Pancreas (tissue), 10 donors: ENCODE data around the gene PPP1R3F. TPM values are rescaled to one million over a fixed set of nuclear protein-coding genes. Genes with fewer than 3 reads are reported as not detected.
A peak's percentile ranks its signal among the peaks of the same experiment; 100 is the strongest.
"Not testable (repeated sequence)": the region's sequence is repeated elsewhere in the genome, so short reads cannot be mapped to it uniquely, and the experiment has no call there.

Experiments used
- ATAC-seq, 4 donors: fragments of 200-7000 bp; cut with Tn5 transposase; one replicate each; pipeline versions ENCODE4 v1.8.0 to v1.9.1; 2020; ENCODE audit warnings: mild to moderate bottlenecking in 4 of 4, moderate library complexity in 4 of 4
- DNase-seq, 6 donors: peaks; one replicate each; pipeline ENCODE4 v3.0.0-alpha.2; 2020
- FAIRE-seq: peaks from 2 replicates; lab custom pipeline; 2012; peaks lifted over from hg19 to GRCh38; lab: Jason Lieb, UNC
- H3K27ac ChIP-seq, 4 donors: fragments of 200-600 bp; sonication (generic); 1 replicate in 3 of 4; 2 replicates in 1 of 4; pipeline versions ENCODE4 v1.5.0 to v1.8.0; 2020
- H3K27me3 ChIP-seq, 4 donors: fragments of 200-600 bp; one replicate each; pipeline ENCODE4 v1.8.0; 2021
- H3K36me3 ChIP-seq, 3 donors: fragments of 200-600 bp; sonication (generic) in 1 of 3; one replicate each; pipeline versions ENCODE4 v1.5.0 to v1.8.0; 2020 to 2021
- H3K4me1 ChIP-seq, 3 donors: fragments of 200-600 bp; one replicate each; pipeline ENCODE4 v1.8.0; 2021
- H3K4me3 ChIP-seq, 4 donors: fragments of 200-600 bp; sonication (generic) in 2 of 4; one replicate each; pipeline versions ENCODE4 v1.5.0 to v1.8.0; 2020 to 2021
- H3K9me3 ChIP-seq, 4 donors: fragments of 200-600 bp; one replicate each; pipeline ENCODE4 v1.8.0; 2021
- CTCF ChIP-seq, 4 donors: fragments of 200-600 bp; sonication (generic) in 3 of 4; IDR thresholded peaks; one replicate each; pipeline versions ENCODE4 v1.5.0 to v1.8.0; 2021; ENCODE audit warnings: antibody characterized with exemption in 4 of 4
- WGBS, 2 donors: extraction: QIAGEN DNeasy Blood & Tissue Kit; methylation state at CpG; one replicate each; pipeline ENCODE4 v1.1.7; 2013; 5-methylcytosine and 5-hydroxymethylcytosine counted together
- intact Hi-C, 3 donors: fragments of 100-400 bp; cut with DNase I; formaldehyde crosslinking; loops; one replicate each; pipeline versions ENCODE4 v1.11.1 to v1.14.2; 2022
- polyA plus RNA-seq, 2 donors: library from polyadenylated mRNA; stranded (reverse); fragments of 200-250 nt; gene quantifications; one replicate each; pipeline ENCODE4 v1.2.3, GENCODE V29; 2013
- total RNA-seq, 6 donors: library from RNA; stranded (reverse); fragmentation: NEBNext Ultra II Directional in 4 of 6; extraction: Animal tissue kit (Norgen Biotek cat#: 25700) in 4 of 6; gene quantifications; one replicate each; pipeline versions ENCODE4 v1.2.1 to v1.2.4, GENCODE V29; 2021 to 2023
- donor health status: healthy with polysubstance abuse.
- donor health status: DM: no; HTN: no; CAD: no; lungs with moderate emphysema.
- donor health status: DM: no; HTN: no; CAD: no.
- donor health status: control.
- donor health status: control.
- donor health status: Bipolar disorder and iron deficiency.
- donor health status: DM: yes; HTN: yes; CAD: no.
- donor health status: DM: no; HTN: no; CAD: no.
- donor health status: DM: no; HTN: no; CAD: no.
- donor health status: DM: yes; HTN: yes; CAD: no.

PPP1R3F gene
- total and polyA plus RNA-seq, 8 donors = 1.1 to 5.6 (median 1.7) TPM

- H3K27me3 ChIP-seq = peaks cover 0 to 4% (median 0%) of the 10 kb centered on the region in 4 donors
- no peak for TF ChIP-seq CTCF (IDR thresholded peaks at IDR 0.05)
- no peaks in the 10 kb centered on the region for H3K36me3 ChIP-seq
- peak in 2 of 6 donors; percentile 40 to 76 for DNase-seq
- WGBS, 2 donors = 65 to 71% methylated on average over 16 to 17 of the region's 17 CpGs
- H3K4me1 ChIP-seq = no peaks in the 10 kb centered on the region
- FAIRE-seq = no peak
- H3K27ac ChIP-seq = no peak overlapping the region
- H3K4me3 ChIP-seq = no peak overlapping the region
- no peaks in the 10 kb centered on the region for H3K9me3 ChIP-seq
- intact Hi-C loops = no loop called here
- ATAC-seq = no peak
Observed at GRCh38 chrX:49292400-49293362, 23.1 kb downstream of the PPP1R3F start.

DNA sequence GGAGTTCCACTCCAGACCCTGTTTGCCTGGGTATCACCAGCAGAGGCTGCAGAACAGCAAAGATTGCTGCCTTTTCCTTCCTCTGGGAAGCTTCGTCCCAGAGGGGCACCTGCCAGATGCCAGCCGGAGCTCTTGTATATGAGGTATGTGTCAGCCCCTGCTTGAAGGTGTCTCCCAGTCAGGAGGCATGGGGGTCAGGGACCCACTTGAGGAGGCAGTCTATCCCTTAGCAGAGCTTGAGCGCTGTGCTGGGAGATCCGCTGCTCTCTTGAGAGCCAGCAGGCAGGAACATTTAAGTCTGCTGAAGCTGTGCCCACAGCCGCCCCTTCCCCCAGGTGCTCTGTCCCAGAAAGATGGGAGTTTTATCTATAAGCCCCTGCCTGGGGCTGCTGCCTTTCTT, 29.7 kb downstream of the PPP1R3F start:
- H3K27ac ChIP-seq, intact Hi-C loops, H3K4me3 ChIP-seq, H3K4me1 ChIP-seq, ATAC-seq, H3K36me3 ChIP-seq, FAIRE-seq, DNase-seq, H3K9me3 ChIP-seq: not testable (repeated sequence)
- 72 to 87% methylated on average over 5 of the region's 5 CpGs for WGBS, 2 donors
- H3K27me3 ChIP-seq = peaks cover 0 to 11% (median 0%) of the 10 kb centered on the region in 4 donors

DNA sequence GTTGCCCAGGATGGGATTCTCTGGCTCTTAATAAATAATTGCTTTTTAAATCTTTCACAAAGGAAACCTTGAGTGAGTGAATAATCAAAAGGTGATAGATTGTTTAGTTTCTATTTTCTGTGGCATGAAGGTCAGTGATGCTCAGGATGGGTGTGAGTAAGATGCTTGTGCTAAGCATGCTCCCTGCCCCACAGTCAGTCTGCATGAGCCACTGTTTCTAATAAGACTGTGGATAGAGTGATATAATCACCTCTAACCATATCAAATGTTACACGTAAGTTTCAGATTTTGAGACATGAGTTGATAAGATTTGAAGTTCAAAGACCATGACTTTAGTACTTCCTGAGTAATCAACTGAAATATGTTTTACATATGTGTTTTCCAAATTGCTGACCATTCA, 31.1 kb downstream of the PPP1R3F start:
- FAIRE-seq = no peak
- Histone ChIP-seq H3K27ac (no peak overlapping the region), H3K36me3 (no peaks in the 10 kb centered on the region), H3K4me3 (no peak overlapping the region), H3K4me1 (no peaks in the 10 kb centered on the region), H3K27me3 (peaks cover 0 to 13% (median 0%) of the 10 kb centered on the region in 4 donors), H3K9me3 (no peaks in the 10 kb centered on the region)
- ATAC-seq = no peak
- no peak for TF ChIP-seq CTCF (IDR thresholded peaks at IDR 0.05)
- 48 to 72% methylated on average over 1 of the region's 1 CpG for WGBS, 2 donors
- intact Hi-C loops = no loop called here
- no peak for DNase-seq

GRCh38 chrX:49303346-49303745, 33.8 kb downstream of the PPP1R3F start, which contains the start of gene GAGE10:
TSS of gene GAGE10 (plus strand) at chrX:49303646. CDS start at chrX:49304860, 1,214 bp downstream.
- ATAC-seq (no peak), DNase-seq (no peak), FAIRE-seq (no peak)
- peaks cover 0 to 18% (median 0%) of the 10 kb centered on the region in 4 donors for H3K27me3 ChIP-seq
- WGBS, 2 donors = 68 to 79% methylated on average over 15 of the region's 15 CpGs
- no peak within 1 kb of the TSS for H3K4me3 ChIP-seq
- no peak within 1 kb of the TSS for H3K27ac ChIP-seq
- no peaks in the 10 kb centered on the region for H3K9me3 ChIP-seq
- intact Hi-C loops = no loop called here
- TF ChIP-seq CTCF (IDR thresholded peaks at IDR 0.05) = no peak
- H3K36me3 ChIP-seq = no peaks in the 10 kb centered on the region
- H3K4me1 ChIP-seq = no peaks in the 10 kb centered on the region

DNA sequence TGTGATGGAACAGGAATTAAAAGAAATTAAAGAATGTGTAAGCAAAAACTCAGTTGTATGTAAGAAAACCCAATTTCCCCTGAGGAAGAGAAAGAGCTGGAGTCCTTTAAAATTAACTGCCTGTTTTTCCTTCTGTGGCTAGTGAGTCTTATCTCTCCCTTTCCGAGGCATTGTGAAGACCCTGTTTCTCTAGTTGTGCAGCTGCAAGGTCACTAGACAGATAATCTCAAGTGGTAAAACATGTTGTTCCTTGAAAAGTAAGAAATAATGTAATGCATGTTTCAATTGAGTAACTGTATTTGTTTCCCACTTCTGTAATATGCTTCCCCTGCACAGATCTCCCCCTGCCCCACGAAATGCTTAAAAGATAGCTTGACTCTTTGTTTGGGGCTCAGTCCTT, 38.2 kb downstream of the PPP1R3F start:
- H3K4me1 ChIP-seq, H3K4me3 ChIP-seq, H3K9me3 ChIP-seq, ATAC-seq, intact Hi-C loops, DNase-seq, FAIRE-seq, H3K36me3 ChIP-seq, H3K27ac ChIP-seq: not testable (repeated sequence)
- WGBS, 2 donors = 34 to 67% methylated on average over 2 of the region's 2 CpGs
- H3K27me3 ChIP-seq = peaks cover 0 to 14% (median 0%) of the 10 kb centered on the region in 4 donors
